ENCODE data around the gene SPG7. TPM values are rescaled to one million over a fixed set of nuclear protein-coding genes. Genes with fewer than 3 reads are reported as not detected.

The SPG7 gene
- total RNA-seq, 1 experiment from 2014 or later = 119 TPM

DNA sequence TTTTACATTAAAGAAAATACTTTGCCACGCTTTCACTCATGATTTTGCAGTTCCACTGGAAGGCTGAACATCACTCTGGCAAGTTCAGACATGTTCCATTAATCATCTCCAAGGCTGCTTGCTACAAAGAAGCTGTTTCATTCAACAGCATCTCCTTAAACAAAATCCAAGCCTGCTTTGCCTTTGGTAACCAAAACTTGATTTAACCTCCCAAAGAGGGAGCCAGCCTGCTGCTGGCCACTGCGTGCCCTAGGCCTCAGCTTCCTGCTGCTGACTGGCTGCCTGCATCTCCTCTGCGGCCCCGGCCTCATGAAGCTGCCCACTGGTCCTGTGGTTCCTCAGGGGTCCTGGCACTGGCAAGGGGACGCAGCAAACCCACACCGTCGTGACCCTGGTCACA is 49.7 kb upstream of the SPG7 start:
- H3K27me3 Mint-ChIP-seq (ENCODE audit: low read depth) = no peaks in the 10 kb centered on the region
- no peak overlapping the region for H3K4me3 Mint-ChIP-seq
- Histone ChIP-seq H3K79me2 (ENCODE audit: insufficient read depth, low read length) (peaks cover 66% of the 10 kb centered on the region), H4K5ac (ENCODE audit: insufficient read length, low read depth, low read length) (no peak overlapping the region), H2AK5ac (ENCODE audit: insufficient read length, low read length) (no peak overlapping the region), H3K27me3 (ENCODE audit: insufficient read depth, low read length) (no peaks in the 10 kb centered on the region), H2AFZ (ENCODE audit: low read length) (no peak overlapping the region), H3K4me1 (ENCODE audit: insufficient read depth, low read length) (no peaks in the 10 kb centered on the region; the same call in 1 of the 2 replicates), H3K79me1 (ENCODE audit: insufficient read depth, low read depth, low read length, poor library complexity, severe bottlenecking) (peaks cover 4% of the 10 kb centered on the region), H3K18ac (ENCODE audit: insufficient read length, low read depth, low read length) (no peak overlapping the region), H2BK12ac (ENCODE audit: insufficient read length, low read depth, low read length) (no peak overlapping the region), H4K91ac (ENCODE audit: insufficient read length, low read depth, low read length) (no peak overlapping the region), H2BK20ac (ENCODE audit: low read depth, low read length, poor library complexity, severe bottlenecking) (no peak overlapping the region), H3K9me3 (ENCODE audit: control insufficient read depth, low read depth, low read length) (no peaks in the 10 kb centered on the region), H3K4ac (ENCODE audit: low read depth, low read length) (no peak overlapping the region), H2BK120ac (ENCODE audit: low read depth, low read length, poor library complexity, severe bottlenecking) (no peak overlapping the region), H3K23ac (ENCODE audit: insufficient read length, low read depth, low read length) (no peak overlapping the region), H3K27ac (ENCODE audit: insufficient read length, low read depth, low read length) (no peak overlapping the region), H2BK15ac (ENCODE audit: low read depth, low read length) (no peak overlapping the region), H3K14ac (ENCODE audit: insufficient read depth, low read length) (no peak overlapping the region), H4K20me1 (ENCODE audit: control insufficient read depth, insufficient read depth, insufficient read length) (no peaks in the 10 kb centered on the region), H3K56ac (ENCODE audit: insufficient read length, low read depth, low read length) (no peak overlapping the region), H3K9ac (ENCODE audit: extremely low read depth, insufficient read length, low read length) (no peak overlapping the region), H3K23me2 (ENCODE audit: insufficient read length, low read depth, low read length, poor library complexity, severe bottlenecking) (no peaks in the 10 kb centered on the region), H3T11ph (ENCODE audit: low read length) (no peak overlapping the region), H3K4me2 (ENCODE audit: insufficient read depth, insufficient read length, low read length) (no peak overlapping the region), H4K8ac (replicated peaks; ENCODE audit: insufficient read length, low read depth, low read length) (no peak overlapping the region), H2BK5ac (ENCODE audit: insufficient read length, low read length) (no peak overlapping the region)
- peaks cover 13 to 21% of the 10 kb centered on the region in 2 experiments for H3K4me1 Mint-ChIP-seq
- H3K36me3 Mint-ChIP-seq (ENCODE audit: insufficient read depth in 1 of 3, low read depth in 3 of 3) = peaks cover 18 to 42% (median 32%) of the 10 kb centered on the region in 3 experiments
- H3K9me3 Mint-ChIP-seq = peaks cover 11 to 20% of the 10 kb centered on the region in 2 experiments
- TF ChIP-seq, protein P1, sequence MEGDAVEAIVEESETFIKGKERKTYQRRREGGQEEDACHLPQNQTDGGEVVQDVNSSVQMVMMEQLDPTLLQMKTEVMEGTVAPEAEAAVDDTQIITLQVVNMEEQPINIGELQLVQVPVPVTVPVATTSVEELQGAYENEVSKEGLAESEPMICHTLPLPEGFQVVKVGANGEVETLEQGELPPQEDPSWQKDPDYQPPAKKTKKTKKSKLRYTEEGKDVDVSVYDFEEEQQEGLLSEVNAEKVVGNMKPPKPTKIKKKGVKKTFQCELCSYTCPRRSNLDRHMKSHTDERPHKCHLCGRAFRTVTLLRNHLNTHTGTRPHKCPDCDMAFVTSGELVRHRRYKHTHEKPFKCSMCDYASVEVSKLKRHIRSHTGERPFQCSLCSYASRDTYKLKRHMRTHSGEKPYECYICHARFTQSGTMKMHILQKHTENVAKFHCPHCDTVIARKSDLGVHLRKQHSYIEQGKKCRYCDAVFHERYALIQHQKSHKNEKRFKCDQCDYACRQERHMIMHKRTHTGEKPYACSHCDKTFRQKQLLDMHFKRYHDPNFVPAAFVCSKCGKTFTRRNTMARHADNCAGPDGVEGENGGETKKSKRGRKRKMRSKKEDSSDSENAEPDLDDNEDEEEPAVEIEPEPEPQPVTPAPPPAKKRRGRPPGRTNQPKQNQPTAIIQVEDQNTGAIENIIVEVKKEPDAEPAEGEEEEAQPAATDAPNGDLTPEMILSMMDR (conservative IDR thresholded peaks at IDR 0.05) = no peak
- no peak for DNase-seq
- H3K27ac Mint-ChIP-seq = peak overlapping the region in 2 of 3 experiments; percentile 27 to 39; a peak in 4 of 7 replicates
- WGBS (ENCODE audit: extremely low coverage, insufficient read length, low lambda C conversion rate) = no CpG with 5 or more reads among the region's 7 CpGs
